Endodermal cell (in vitro differentiated cells): ENCODE data around the gene ARFIP1. TPM values are rescaled to one million over a fixed set of nuclear protein-coding genes. Genes with fewer than 3 reads are reported as not detected.

Source experiments
- DNase-seq: peaks from one replicate; pipeline ENCODE4 v3.0.0-alpha.2; 2017
- H3K27ac ChIP-seq: 2 replicates; pipeline ENCODE4 v1.5.1; 2013; ENCODE audit warnings: mild to moderate bottlenecking, low read depth, low read length, moderate library complexity
- H3K27me3 ChIP-seq: 2 replicates; pipeline ENCODE4 v1.6.1; 2013; ENCODE audit warnings: mild to moderate bottlenecking, low read length, moderate library complexity; ENCODE audit not compliant: insufficient read depth, control insufficient read depth, poor library complexity, severe bottlenecking
- H3K36me3 ChIP-seq: 2 replicates; pipeline ENCODE4 v1.7.0; 2013; ENCODE audit warnings: mild to moderate bottlenecking, low read length, moderate library complexity; ENCODE audit not compliant: control insufficient read depth, insufficient read depth
- H3K4me1 ChIP-seq: one replicate; pipeline ENCODE4 v1.7.0; 2013; ENCODE audit warnings: low read length; ENCODE audit not compliant: control insufficient read depth, insufficient read depth
- H3K4me3 ChIP-seq: 2 replicates; pipeline ENCODE4 v1.5.1; 2013; ENCODE audit warnings: mild to moderate bottlenecking, low read length, moderate library complexity
- H3K9ac ChIP-seq: 2 replicates; pipeline ENCODE4 v1.6.1; 2013; ENCODE audit warnings: mild to moderate bottlenecking, low read length, moderate library complexity; ENCODE audit not compliant: poor library complexity, severe bottlenecking; ENCODE audit errors: extremely low read depth
- H3K9me3 ChIP-seq: 2 replicates; pipeline ENCODE4 v1.6.1; 2013; ENCODE audit warnings: mild to moderate bottlenecking, low read length, moderate library complexity; ENCODE audit not compliant: control insufficient read depth
- H3K27ac Mint-ChIP-seq: 2 replicates; pipeline ENCODE4 v1.8.0; 2020; ENCODE audit warnings: mixed read lengths
- H3K27me3 Mint-ChIP-seq: 2 replicates; pipeline ENCODE4 v1.8.0; 2021; ENCODE audit warnings: mild to moderate bottlenecking, mixed read lengths; ENCODE audit not compliant: insufficient read depth
- H3K36me3 Mint-ChIP-seq: 2 replicates; pipeline ENCODE4 v1.8.0; 2020; ENCODE audit warnings: low read depth, mixed read lengths
- H3K4me1 Mint-ChIP-seq: 2 replicates; pipeline ENCODE4 v1.8.0; 2020; ENCODE audit warnings: mixed read lengths
- H3K4me3 Mint-ChIP-seq: 2 replicates; pipeline ENCODE4 v1.8.0; 2020; ENCODE audit warnings: mild to moderate bottlenecking, moderate library complexity, mixed read lengths
- H3K9me3 Mint-ChIP-seq: 2 replicates; pipeline ENCODE4 v1.8.0; 2020; ENCODE audit warnings: mild to moderate bottlenecking, mixed read lengths
- WGBS, 2 experiments: methylation state at CpG; one replicate each; pipeline versions ENCODE4 v1.1.5 to v1.1.7; 2013; ENCODE audit warnings: missing lambda C conversion rate in 2 of 2, mixed read lengths in 1 of 2; ENCODE audit not compliant: insufficient coverage in 1 of 2, insufficient read length in 1 of 2; 5-methylcytosine and 5-hydroxymethylcytosine counted together
- total RNA-seq, 2 donors: library from RNA; stranded (reverse); fragmentation: NEBNext Ultra II Directional in 1 of 2; extraction: Animal tissue kit (Norgen Biotek cat#: 25700) in 1 of 2; gene quantifications; 2 replicates in 1 of 2; 3 replicates in 1 of 2; pipeline ENCODE4 v1.2.1, GENCODE V29; 2021
- TF ChIP-seq, protein P1 (sequence below): fragments of 200-600 bp; sonication (generic); conservative IDR thresholded peaks from 2 replicates; pipeline ENCODE4 v1.5.0; 2021; ENCODE audit warnings: antibody characterized with exemption, mild to moderate bottlenecking

ARFIP1 gene
- total RNA-seq, 2 donors from 2014 or later, result 34.3 to 39.4 TPM

DNA sequence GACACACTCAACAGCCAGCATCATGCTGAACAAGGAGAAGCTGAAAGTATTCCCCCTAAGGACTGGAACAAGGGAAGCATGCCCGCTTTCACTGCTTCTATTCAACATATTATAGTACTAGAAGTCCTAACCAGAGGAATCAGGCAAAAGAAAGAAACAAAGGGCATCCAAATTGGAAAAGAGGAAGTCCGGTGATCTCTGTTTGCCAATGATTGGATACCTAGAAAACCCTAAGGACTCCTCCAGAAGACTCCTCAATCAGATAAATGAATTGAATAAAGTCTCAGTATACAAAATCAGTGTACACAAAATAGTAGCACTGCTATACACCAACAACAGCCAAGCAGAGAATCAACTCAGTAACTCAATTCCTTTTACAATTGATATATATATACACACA, 44.8 kb downstream of the ARFIP1 start:
- no peaks in the 10 kb centered on the region for H3K4me1 ChIP-seq
- no peak for DNase-seq
- H3K27me3 Mint-ChIP-seq, result no peaks in the 10 kb centered on the region
- no peak overlapping the region for H3K27ac Mint-ChIP-seq
- H3K4me3 ChIP-seq, result no peak overlapping the region
- H3K36me3 Mint-ChIP-seq, result peaks cover 39% of the 10 kb centered on the region
- TF ChIP-seq, protein P1, sequence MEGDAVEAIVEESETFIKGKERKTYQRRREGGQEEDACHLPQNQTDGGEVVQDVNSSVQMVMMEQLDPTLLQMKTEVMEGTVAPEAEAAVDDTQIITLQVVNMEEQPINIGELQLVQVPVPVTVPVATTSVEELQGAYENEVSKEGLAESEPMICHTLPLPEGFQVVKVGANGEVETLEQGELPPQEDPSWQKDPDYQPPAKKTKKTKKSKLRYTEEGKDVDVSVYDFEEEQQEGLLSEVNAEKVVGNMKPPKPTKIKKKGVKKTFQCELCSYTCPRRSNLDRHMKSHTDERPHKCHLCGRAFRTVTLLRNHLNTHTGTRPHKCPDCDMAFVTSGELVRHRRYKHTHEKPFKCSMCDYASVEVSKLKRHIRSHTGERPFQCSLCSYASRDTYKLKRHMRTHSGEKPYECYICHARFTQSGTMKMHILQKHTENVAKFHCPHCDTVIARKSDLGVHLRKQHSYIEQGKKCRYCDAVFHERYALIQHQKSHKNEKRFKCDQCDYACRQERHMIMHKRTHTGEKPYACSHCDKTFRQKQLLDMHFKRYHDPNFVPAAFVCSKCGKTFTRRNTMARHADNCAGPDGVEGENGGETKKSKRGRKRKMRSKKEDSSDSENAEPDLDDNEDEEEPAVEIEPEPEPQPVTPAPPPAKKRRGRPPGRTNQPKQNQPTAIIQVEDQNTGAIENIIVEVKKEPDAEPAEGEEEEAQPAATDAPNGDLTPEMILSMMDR, result no peak
- H3K9ac ChIP-seq, result no peak overlapping the region
- no peak overlapping the region for H3K4me3 Mint-ChIP-seq
- no peaks in the 10 kb centered on the region for H3K4me1 Mint-ChIP-seq
- peaks cover 28% of the 10 kb centered on the region for H3K9me3 Mint-ChIP-seq
- H3K27ac ChIP-seq, result no peak overlapping the region
- peaks cover 8% of the 10 kb centered on the region for H3K36me3 ChIP-seq
- WGBS, 2 experiments, result 92 to 100% methylated on average over 2 of the region's 2 CpGs
- peaks cover 46% of the 10 kb centered on the region for H3K9me3 ChIP-seq
- H3K27me3 ChIP-seq, result no peaks in the 10 kb centered on the region

DNA sequence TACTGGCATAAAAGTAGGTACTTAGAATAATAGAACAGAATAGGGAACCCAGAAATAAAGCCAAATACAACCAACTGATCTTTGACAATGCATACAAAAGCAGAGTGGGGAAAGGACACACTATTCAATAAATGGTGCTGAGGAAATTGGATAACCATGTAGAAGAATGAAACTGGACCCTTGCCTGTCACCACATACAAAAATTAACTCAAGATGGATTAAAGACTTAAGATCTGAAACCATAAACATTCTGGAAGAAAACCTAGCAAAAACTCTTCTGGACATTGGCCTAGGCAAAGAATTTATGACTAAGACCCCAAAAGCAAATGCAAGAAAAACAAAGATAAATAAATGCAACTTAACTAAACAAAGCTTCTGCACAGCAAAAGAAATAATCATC, 45.6 kb downstream of the ARFIP1 start:
- Histone ChIP-seq H3K36me3 (peaks cover 4% of the 10 kb centered on the region), H3K4me3 (no peak overlapping the region), H3K4me1 (no peaks in the 10 kb centered on the region), H3K27me3 (no peaks in the 10 kb centered on the region), H3K9ac (no peak overlapping the region), H3K9me3 (peaks cover 38% of the 10 kb centered on the region), H3K27ac (no peak overlapping the region)
- H3K4me1 Mint-ChIP-seq, result no peaks in the 10 kb centered on the region
- H3K9me3 Mint-ChIP-seq, result peaks cover 22% of the 10 kb centered on the region
- H3K27me3 Mint-ChIP-seq, result no peaks in the 10 kb centered on the region
- TF ChIP-seq, protein P1, result no peak
- DNase-seq, result no peak
- H3K4me3 Mint-ChIP-seq, result no peak overlapping the region
- H3K27ac Mint-ChIP-seq, result no peak overlapping the region
- peaks cover 32% of the 10 kb centered on the region for H3K36me3 Mint-ChIP-seq

DNA sequence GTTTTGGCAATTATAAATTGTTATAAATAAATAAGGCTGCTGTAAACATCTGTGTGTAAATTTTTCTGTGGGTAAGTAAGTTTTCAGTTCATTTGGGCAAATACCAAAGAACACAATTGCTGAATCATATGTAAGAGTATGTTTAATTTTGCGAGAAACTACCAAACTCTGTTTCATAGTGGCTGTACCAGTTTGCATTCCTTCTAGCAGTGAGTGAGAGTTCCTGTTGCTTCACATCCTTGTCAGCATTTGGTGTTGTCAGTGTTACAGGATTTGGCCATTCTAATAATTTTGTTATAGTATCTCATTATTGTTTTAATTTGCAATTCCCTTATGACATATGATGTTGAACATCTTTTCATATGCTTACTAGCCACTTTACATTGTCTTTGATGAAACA, 48.4 kb downstream of the ARFIP1 start:
- Histone ChIP-seq H3K4me1 (no peaks in the 10 kb centered on the region), H3K9me3 (peaks cover 18% of the 10 kb centered on the region), H3K9ac (no peak overlapping the region), H3K27ac (no peak overlapping the region), H3K36me3 (peaks cover 10% of the 10 kb centered on the region), H3K27me3 (no peaks in the 10 kb centered on the region), H3K4me3 (no peak overlapping the region)
- peaks cover 45% of the 10 kb centered on the region for H3K36me3 Mint-ChIP-seq
- H3K27me3 Mint-ChIP-seq, result no peaks in the 10 kb centered on the region
- H3K4me3 Mint-ChIP-seq, result no peak overlapping the region
- DNase-seq, result no peak
- no peak overlapping the region for H3K27ac Mint-ChIP-seq
- TF ChIP-seq, protein P1, result no peak
- 100% methylated on average over 1 of the region's 1 CpG for WGBS, 2 experiments
- H3K9me3 Mint-ChIP-seq, result peaks cover 20% of the 10 kb centered on the region
- H3K4me1 Mint-ChIP-seq, result no peaks in the 10 kb centered on the region
